Upper lobe of right lung (tissue), 1 donor: Measurements from ENCODE around the gene FOXG1. TPM values are rescaled to one million over a fixed set of nuclear protein-coding genes. Genes with fewer than 3 reads are reported as not detected.

Experiments used
- ATAC-seq: fragments of 200-7000 bp; cut with Tn5 transposase; one replicate; pipeline ENCODE4 v1.9.1; 2020; ENCODE audit warnings: mild to moderate bottlenecking, moderate library complexity
- DNase-seq: peaks from one replicate; pipeline ENCODE4 v3.0.0-alpha.2; 2020
- H3K27ac ChIP-seq: fragments of 200-600 bp; one replicate; pipeline ENCODE4 v1.8.0; 2022
- H3K27me3 ChIP-seq: fragments of 200-600 bp; one replicate; pipeline ENCODE4 v1.8.0; 2022; ENCODE audit warnings: mild to moderate bottlenecking
- H3K36me3 ChIP-seq: fragments of 200-600 bp; one replicate; pipeline ENCODE4 v1.8.0; 2022
- H3K4me1 ChIP-seq: fragments of 200-600 bp; one replicate; pipeline ENCODE4 v1.8.0; 2022
- H3K4me3 ChIP-seq: fragments of 200-600 bp; one replicate; pipeline ENCODE4 v1.8.0; 2022; ENCODE audit warnings: mild to moderate bottlenecking
- H3K9me3 ChIP-seq: fragments of 200-600 bp; one replicate; pipeline ENCODE4 v1.8.0; 2022
- CTCF ChIP-seq: fragments of 200-600 bp; IDR thresholded peaks from one replicate; pipeline ENCODE4 v1.8.0; 2022; ENCODE audit warnings: antibody characterized with exemption
- intact Hi-C: fragments of 100-400 bp; cut with DNase I; formaldehyde crosslinking; loops from one replicate; pipeline ENCODE4 v1.11.0; 2022
- total RNA-seq: library from RNA; stranded (reverse); fragmentation: NEBNext Ultra II Directional; extraction: Animal tissue kit (Norgen Biotek cat#: 25700); gene quantifications from one replicate; pipeline ENCODE4 v1.2.1, GENCODE V29; 2021
- donor health status: DM: no; HTN: yes; CAD: no; lungs with severe emphysema.

The FOXG1 gene
- total RNA-seq, 1 donor from 2014 or later, result not detected

- Histone ChIP-seq H3K4me3 (no peak overlapping the region), H3K27ac (no peak overlapping the region), H3K36me3 (no peaks in the 10 kb centered on the region), H3K27me3 (peaks cover 92% of the 10 kb centered on the region), H3K4me1 (peaks cover 8% of the 10 kb centered on the region), H3K9me3 (no peaks in the 10 kb centered on the region)
- DNase-seq (no peak), ATAC-seq (no peak)
- intact Hi-C loops, result no loop called here
- TF ChIP-seq CTCF, result no peak
Measured at GRCh38 chr14:28770630-28771029, 4.0 kb downstream of the FOXG1 start.

DNA sequence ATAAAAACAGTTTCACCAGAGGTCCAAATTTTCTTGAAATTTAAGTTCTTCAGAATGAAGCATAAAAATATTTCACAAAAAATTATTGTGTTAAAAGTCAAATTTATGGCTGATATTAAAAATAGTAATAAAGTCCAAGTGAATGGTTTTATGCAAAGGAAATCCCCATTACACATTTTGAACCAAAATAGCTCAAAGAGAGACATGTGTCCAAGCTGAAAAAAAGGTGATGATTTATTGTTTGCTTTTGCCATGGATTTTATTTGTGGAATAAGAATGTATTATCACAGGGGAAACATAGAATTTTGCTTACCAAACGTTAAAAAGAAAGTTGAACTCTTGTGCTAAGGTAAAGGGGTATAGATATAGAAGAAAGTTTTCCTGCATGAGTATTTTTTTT, 4.6 kb downstream of the FOXG1 start:
- ATAC-seq, result no peak
- intact Hi-C loops, result no loop called here
- DNase-seq, result no peak
- Histone ChIP-seq H3K4me3 (no peak overlapping the region), H3K27me3 (peaks cover 92% of the 10 kb centered on the region), H3K27ac (no peak overlapping the region), H3K36me3 (no peaks in the 10 kb centered on the region), H3K4me1 (peaks cover 4% of the 10 kb centered on the region), H3K9me3 (no peaks in the 10 kb centered on the region)
- TF ChIP-seq CTCF, result no peak

DNA sequence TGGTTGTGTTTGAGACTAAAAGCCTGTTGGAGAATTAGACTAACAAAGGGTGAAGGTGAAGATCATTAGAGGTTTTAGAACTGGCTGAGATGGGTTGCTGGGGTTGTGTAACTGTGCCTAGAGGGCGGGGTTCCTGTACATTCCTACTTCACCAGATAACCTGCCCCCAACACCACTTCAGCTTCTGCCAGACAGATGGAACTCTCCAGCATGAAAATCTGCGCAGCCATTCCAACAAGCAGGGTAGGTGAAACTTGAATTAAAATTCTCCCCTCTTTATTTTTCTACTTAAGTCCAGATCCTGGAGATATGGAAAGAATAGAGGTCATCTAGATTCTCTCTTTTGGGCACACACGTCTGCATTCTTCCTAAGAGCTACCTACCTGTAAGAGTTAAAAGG, 6.0 kb downstream of the FOXG1 start:
- ATAC-seq, result no peak
- DNase-seq, result no peak
- Histone ChIP-seq H3K36me3 (no peaks in the 10 kb centered on the region), H3K27me3 (peaks cover 99% of the 10 kb centered on the region), H3K9me3 (no peaks in the 10 kb centered on the region), H3K4me1 (no peaks in the 10 kb centered on the region), H3K4me3 (no peak overlapping the region), H3K27ac (no peak overlapping the region)
- intact Hi-C loops, result no loop called here
- TF ChIP-seq CTCF, result no peak

DNA sequence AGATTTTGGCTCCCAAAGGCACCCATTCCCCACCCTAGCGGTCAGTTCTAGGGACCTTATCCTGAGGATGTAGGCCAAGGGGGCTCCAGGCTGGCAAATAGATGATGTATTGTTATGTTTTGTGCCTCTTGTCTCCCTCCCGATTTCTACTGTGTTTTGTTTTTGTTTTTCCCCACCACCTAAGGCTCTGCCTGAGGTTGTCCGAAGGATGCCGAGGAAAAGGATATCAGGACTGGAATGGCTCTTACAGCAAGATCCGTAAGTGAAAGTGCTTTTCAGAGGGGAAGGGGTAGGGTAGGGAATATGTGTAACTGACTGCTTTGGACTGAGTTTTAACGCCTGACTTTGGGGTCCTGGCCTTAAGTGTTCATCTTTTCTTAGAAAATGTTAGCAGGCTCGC, 6.6 kb downstream of the FOXG1 start:
- intact Hi-C loops, result no loop called here
- Histone ChIP-seq H3K27me3 (peaks cover 99% of the 10 kb centered on the region), H3K4me1 (no peaks in the 10 kb centered on the region), H3K27ac (no peak overlapping the region), H3K36me3 (no peaks in the 10 kb centered on the region), H3K9me3 (no peaks in the 10 kb centered on the region), H3K4me3 (no peak overlapping the region)
- ATAC-seq (no peak), DNase-seq (no peak)
- no peak for TF ChIP-seq CTCF

- Histone ChIP-seq H3K27me3 (peaks cover 100% of the 10 kb centered on the region), H3K36me3 (no peaks in the 10 kb centered on the region), H3K4me1 (no peaks in the 10 kb centered on the region), H3K9me3 (no peaks in the 10 kb centered on the region), H3K27ac (no peak overlapping the region), H3K4me3 (no peak overlapping the region)
- ATAC-seq (peak; percentile 42), DNase-seq (no peak)
- intact Hi-C loops, result no loop called here
- TF ChIP-seq CTCF, result no peak
Measured at GRCh38 chr14:28773861-28774691, 7.5 kb downstream of the FOXG1 start.
